ENCODE measurements around the gene ZNF793.
A peak's percentile ranks its signal among the peaks of the same experiment; 100 is the strongest.

The ZNF793 gene

DNA sequence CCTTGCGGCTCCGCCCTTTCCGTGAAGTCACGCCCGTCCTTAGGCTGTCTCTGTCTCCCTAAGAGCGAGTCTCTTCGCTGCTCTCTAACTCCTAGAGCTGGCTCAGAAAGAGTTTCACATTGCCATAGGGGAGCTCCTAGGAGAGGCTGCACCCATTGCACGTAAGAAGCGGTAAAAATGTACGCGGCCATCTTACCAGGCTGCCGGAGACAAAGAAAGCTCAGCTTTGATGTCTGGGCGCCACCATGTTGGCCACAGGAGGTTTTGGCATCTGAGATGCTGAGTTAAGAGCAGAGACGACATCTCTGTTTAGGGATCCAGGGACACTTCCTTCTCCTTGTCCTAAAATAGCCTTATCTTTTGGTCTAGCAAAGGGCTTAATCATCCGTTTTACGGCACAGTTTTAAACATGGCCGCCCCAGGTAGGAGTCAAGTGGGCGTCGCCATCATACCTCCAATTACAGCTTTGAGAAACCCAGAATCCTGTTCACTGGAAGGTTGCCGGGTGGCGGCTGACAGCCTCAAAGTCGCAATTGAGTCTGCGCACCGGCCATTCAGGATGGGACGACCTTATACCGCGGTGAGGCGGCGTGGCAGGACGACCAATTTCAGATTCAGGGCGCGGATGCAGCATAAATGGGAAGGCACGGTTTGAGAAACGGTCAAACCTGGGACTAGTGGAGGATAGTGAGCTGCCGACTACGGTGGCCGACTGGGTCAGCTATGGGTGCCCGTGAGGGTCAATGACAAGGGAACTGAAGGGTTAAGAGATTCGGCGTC is at the start of gene ZNF793 (continued):
- peak; percentile 90 for TF ChIP-seq SP3 (tag by site-specific recombination; IDR thresholded peaks at IDR 0.05)
- peak; percentile 76 for TF ChIP-seq TRIM28 (IDR thresholded peaks at IDR 0.05; ENCODE audit: borderline replicate concordance, low read length)
- no peak for TF ChIP-seq ZNF707 (tag by site-specific recombination; IDR thresholded peaks at IDR 0.05)
- no peak for TF ChIP-seq ZNF555 (tag by site-specific recombination; conservative IDR thresholded peaks at IDR 0.05)
- TF ChIP-seq ZNF530 (tag by site-specific recombination; IDR thresholded peaks at IDR 0.05; ENCODE audit: low read depth), result no peak
- TF ChIP-seq, protein P1, sequence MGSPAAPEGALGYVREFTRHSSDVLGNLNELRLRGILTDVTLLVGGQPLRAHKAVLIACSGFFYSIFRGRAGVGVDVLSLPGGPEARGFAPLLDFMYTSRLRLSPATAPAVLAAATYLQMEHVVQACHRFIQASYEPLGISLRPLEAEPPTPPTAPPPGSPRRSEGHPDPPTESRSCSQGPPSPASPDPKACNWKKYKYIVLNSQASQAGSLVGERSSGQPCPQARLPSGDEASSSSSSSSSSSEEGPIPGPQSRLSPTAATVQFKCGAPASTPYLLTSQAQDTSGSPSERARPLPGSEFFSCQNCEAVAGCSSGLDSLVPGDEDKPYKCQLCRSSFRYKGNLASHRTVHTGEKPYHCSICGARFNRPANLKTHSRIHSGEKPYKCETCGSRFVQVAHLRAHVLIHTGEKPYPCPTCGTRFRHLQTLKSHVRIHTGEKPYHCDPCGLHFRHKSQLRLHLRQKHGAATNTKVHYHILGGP (tag by site-specific recombination; IDR thresholded peaks at IDR 0.05), result no peak
- TF ChIP-seq GLIS1 (tag by site-specific recombination; IDR thresholded peaks at IDR 0.05), result no peak
- peak; percentile 95 for TF ChIP-seq KLF7 (tag by site-specific recombination; IDR thresholded peaks at IDR 0.05; ENCODE audit: borderline replicate concordance)
- peak; percentile 91 for TF ChIP-seq KLF10 (tag by site-specific recombination; IDR thresholded peaks at IDR 0.05)
- TF ChIP-seq SP2 (tag by site-specific recombination; IDR thresholded peaks at IDR 0.05), result peak; percentile 66
- peak; percentile 100 for TF ChIP-seq YY2 (tag by site-specific recombination; IDR thresholded peaks at IDR 0.05)
- TF ChIP-seq ZNF341 (tag by site-specific recombination; IDR thresholded peaks at IDR 0.05; ENCODE audit: low read depth), result no peak; the same call in 1 of the 2 replicates
- TF ChIP-seq MEIS1 (CRISPR knock-in tag; IDR thresholded peaks at IDR 0.05; ENCODE audit: borderline replicate concordance), result no peak
- TF ChIP-seq ZNF561 (tag by site-specific recombination; IDR thresholded peaks at IDR 0.05; ENCODE audit: borderline replicate concordance), result peak; percentile 78
- no peak for TF ChIP-seq ZNF747 (tag by site-specific recombination; IDR thresholded peaks at IDR 0.05)
- TF ChIP-seq ZBTB1 (tag by site-specific recombination; IDR thresholded peaks at IDR 0.05), result no peak
- TF ChIP-seq ZNF175 (tag by site-specific recombination; IDR thresholded peaks at IDR 0.05), result no peak
- TF ChIP-seq ZNF549 (tag by site-specific recombination; IDR thresholded peaks at IDR 0.05), result no peak
- TF ChIP-seq, protein P2, sequence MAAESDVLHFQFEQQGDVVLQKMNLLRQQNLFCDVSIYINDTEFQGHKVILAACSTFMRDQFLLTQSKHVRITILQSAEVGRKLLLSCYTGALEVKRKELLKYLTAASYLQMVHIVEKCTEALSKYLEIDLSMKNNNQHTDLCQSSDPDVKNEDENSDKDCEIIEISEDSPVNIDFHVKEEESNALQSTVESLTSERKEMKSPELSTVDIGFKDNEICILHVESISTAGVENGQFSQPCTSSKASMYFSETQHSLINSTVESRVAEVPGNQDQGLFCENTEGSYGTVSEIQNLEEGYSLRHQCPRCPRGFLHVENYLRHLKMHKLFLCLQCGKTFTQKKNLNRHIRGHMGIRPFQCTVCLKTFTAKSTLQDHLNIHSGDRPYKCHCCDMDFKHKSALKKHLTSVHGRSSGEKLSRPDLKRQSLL (tag by site-specific recombination; IDR thresholded peaks at IDR 0.05), result peak; percentile 74
- peak; percentile 96 for TF ChIP-seq ZNF2 (tag by site-specific recombination; IDR thresholded peaks at IDR 0.05)
- TF ChIP-seq, protein P3, sequence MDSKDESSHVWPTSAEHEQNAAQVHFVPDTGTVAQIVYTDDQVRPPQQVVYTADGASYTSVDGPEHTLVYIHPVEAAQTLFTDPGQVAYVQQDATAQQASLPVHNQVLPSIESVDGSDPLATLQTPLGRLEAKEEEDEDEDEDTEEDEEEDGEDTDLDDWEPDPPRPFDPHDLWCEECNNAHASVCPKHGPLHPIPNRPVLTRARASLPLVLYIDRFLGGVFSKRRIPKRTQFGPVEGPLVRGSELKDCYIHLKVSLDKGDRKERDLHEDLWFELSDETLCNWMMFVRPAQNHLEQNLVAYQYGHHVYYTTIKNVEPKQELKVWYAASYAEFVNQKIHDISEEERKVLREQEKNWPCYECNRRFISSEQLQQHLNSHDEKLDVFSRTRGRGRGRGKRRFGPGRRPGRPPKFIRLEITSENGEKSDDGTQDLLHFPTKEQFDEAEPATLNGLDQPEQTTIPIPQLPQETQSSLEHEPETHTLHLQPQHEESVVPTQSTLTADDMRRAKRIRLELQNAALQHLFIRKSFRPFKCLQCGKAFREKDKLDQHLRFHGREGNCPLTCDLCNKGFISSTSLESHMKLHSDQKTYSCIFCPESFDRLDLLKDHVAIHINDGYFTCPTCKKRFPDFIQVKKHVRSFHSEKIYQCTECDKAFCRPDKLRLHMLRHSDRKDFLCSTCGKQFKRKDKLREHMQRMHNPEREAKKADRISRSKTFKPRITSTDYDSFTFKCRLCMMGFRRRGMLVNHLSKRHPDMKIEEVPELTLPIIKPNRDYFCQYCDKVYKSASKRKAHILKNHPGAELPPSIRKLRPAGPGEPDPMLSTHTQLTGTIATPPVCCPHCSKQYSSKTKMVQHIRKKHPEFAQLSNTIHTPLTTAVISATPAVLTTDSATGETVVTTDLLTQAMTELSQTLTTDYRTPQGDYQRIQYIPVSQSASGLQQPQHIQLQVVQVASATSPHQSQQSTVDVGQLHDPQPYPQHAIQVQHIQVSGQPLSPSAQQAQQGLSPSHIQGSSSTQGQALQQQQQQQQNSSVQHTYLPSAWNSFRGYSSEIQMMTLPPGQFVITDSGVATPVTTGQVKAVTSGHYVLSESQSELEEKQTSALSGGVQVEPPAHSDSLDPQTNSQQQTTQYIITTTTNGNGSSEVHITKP (tag by site-specific recombination; IDR thresholded peaks at IDR 0.05), result peak; percentile 95
- TF ChIP-seq ZNF266 (tag by site-specific recombination; IDR thresholded peaks at IDR 0.05; ENCODE audit: low read depth), result no peak
- TF ChIP-seq SALL2 (tag by site-specific recombination; IDR thresholded peaks at IDR 0.05; ENCODE audit: borderline replicate concordance), result no peak
- peak; percentile 85; the same call in 1 of the 2 replicates for TF ChIP-seq KLF16 (tag by site-specific recombination; IDR thresholded peaks at IDR 0.05)
- TF ChIP-seq ZNF76 (tag by site-specific recombination; IDR thresholded peaks at IDR 0.05; ENCODE audit: borderline replicate concordance, low read depth), result peak; percentile 97
- TF ChIP-seq ZNF626 (tag by site-specific recombination; IDR thresholded peaks at IDR 0.05), result no peak
- TF ChIP-seq ZNF248 (tag by site-specific recombination; IDR thresholded peaks at IDR 0.05), result no peak
- TF ChIP-seq, protein P4, sequence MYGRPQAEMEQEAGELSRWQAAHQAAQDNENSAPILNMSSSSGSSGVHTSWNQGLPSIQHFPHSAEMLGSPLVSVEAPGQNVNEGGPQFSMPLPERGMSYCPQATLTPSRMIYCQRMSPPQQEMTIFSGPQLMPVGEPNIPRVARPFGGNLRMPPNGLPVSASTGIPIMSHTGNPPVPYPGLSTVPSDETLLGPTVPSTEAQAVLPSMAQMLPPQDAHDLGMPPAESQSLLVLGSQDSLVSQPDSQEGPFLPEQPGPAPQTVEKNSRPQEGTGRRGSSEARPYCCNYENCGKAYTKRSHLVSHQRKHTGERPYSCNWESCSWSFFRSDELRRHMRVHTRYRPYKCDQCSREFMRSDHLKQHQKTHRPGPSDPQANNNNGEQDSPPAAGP (tag by site-specific recombination; IDR thresholded peaks at IDR 0.05), result peak; percentile 74
- TF ChIP-seq ZNF544 (tag by site-specific recombination; IDR thresholded peaks at IDR 0.05), result no peak
- no peak for TF ChIP-seq ZNF585B (tag by site-specific recombination; IDR thresholded peaks at IDR 0.05)
- TF ChIP-seq, protein P5, sequence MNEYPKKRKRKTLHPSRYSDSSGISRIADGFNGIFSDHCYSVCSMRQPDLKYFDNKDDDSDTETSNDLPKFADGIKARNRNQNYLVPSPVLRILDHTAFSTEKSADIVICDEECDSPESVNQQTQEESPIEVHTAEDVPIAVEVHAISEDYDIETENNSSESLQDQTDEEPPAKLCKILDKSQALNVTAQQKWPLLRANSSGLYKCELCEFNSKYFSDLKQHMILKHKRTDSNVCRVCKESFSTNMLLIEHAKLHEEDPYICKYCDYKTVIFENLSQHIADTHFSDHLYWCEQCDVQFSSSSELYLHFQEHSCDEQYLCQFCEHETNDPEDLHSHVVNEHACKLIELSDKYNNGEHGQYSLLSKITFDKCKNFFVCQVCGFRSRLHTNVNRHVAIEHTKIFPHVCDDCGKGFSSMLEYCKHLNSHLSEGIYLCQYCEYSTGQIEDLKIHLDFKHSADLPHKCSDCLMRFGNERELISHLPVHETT (tag by site-specific recombination; IDR thresholded peaks at IDR 0.05), result no peak; the same call in none of the 2 replicates
- no peak for TF ChIP-seq ZNF473 (tag by site-specific recombination; IDR thresholded peaks at IDR 0.05)
- peak; percentile 75 for TF ChIP-seq ZBTB8A (tag by site-specific recombination; IDR thresholded peaks at IDR 0.05)
- TF ChIP-seq PRDM1 (tag by site-specific recombination; IDR thresholded peaks at IDR 0.05), result no peak
